Esophagus muscularis mucosa (tissue), 4 donors: ENCODE results near the gene DBNDD2. TPM values are rescaled to one million over a fixed set of nuclear protein-coding genes. Genes with fewer than 3 reads are reported as not detected.

Experiments
- DNase-seq: peaks from one replicate; pipeline ENCODE4 v3.0.0-alpha.2; 2017; ENCODE audit errors: extremely low spot score
- H3K27ac ChIP-seq, 4 donors: fragments of 200-600 bp; sonication (generic); replicated peaks in 1 of 4; 1 replicate in 3 of 4; 2 replicates in 1 of 4; pipeline ENCODE4 v1.5.1; 2016 to 2019; ENCODE audit warnings: mild to moderate bottlenecking in 1 of 4
- H3K27me3 ChIP-seq, 4 donors: fragments of 200-600 bp; sonication (generic); one replicate each; pipeline versions ENCODE4 v1.5.1 to v1.6.0; 2016 to 2019
- H3K36me3 ChIP-seq, 4 donors: fragments of 200-600 bp; sonication (generic); one replicate each; pipeline ENCODE4 v1.5.1; 2016 to 2019
- H3K4me1 ChIP-seq, 4 donors: fragments of 200-600 bp; sonication (generic); one replicate each; pipeline ENCODE4 v1.5.1; 2016 to 2019
- H3K4me3 ChIP-seq, 4 donors: fragments of 200-600 bp; sonication (generic); 1 replicate in 2 of 4; 2 replicates in 2 of 4; pipeline ENCODE4 v1.5.1; 2016 to 2019; ENCODE audit warnings: mild to moderate bottlenecking in 4 of 4, moderate library complexity in 1 of 4
- H3K9me3 ChIP-seq, 4 donors: fragments of 200-600 bp; sonication (generic); 1 replicate in 3 of 4; 2 replicates in 1 of 4; pipeline ENCODE4 v1.5.1; 2016 to 2019
- EP300 ChIP-seq: sonication (generic); formaldehyde crosslinking; IDR thresholded peaks from one replicate; pipeline ENCODE4 v1.6.1; 2017; ENCODE audit warnings: antibody characterized with exemption
- POLR2A ChIP-seq: fragments of 450-650 bp; IDR thresholded peaks from one replicate; pipeline ENCODE4 v1.6.1; 2017; ENCODE audit warnings: antibody characterized with exemption, moderate library complexity, mild to moderate bottlenecking, low read depth
- POLR2AphosphoS5 ChIP-seq, 2 donors: sonication (generic); formaldehyde crosslinking; IDR thresholded peaks; one replicate each; pipeline ENCODE4 v1.6.1; 2017; ENCODE audit warnings: antibody characterized with exemption in 2 of 2
- WGBS: methylation state at CpG from one replicate; pipeline ENCODE4 v1.1.5; 2018; 5-methylcytosine and 5-hydroxymethylcytosine counted together
- intact Hi-C: fragments of 100-400 bp; cut with DNase I; formaldehyde crosslinking; loops from one replicate; pipeline ENCODE4 v1.15.1; 2023
- total RNA-seq, 4 donors: library from RNA; depleted of rRNA; stranded (reverse); fragments of >200 nt; gene quantifications; one replicate each; pipeline versions ENCODE4 v1.1.0 to v1.2.1, GENCODE V29; 2016
- TF ChIP-seq, protein P1 (sequence below), 3 experiments: fragments of 200-600 bp in 2 of 3; fragments of 450-650 bp in 1 of 3; sonication (generic) in 2 of 3; IDR thresholded peaks; one replicate each; pipeline ENCODE4 v1.5.1; 2017 to 2019; ENCODE audit warnings: antibody characterized with exemption in 3 of 3, mild to moderate bottlenecking in 2 of 3, moderate library complexity in 1 of 3

The DBNDD2 gene
- total RNA-seq, 4 donors from 2014 or later: 63.0 to 130 (median 109) TPM

- TF ChIP-seq EP300: no peak
- TF ChIP-seq POLR2AphosphoS5 (IDR thresholded peaks at IDR 0.05): no peak
- TF ChIP-seq, protein P1, sequence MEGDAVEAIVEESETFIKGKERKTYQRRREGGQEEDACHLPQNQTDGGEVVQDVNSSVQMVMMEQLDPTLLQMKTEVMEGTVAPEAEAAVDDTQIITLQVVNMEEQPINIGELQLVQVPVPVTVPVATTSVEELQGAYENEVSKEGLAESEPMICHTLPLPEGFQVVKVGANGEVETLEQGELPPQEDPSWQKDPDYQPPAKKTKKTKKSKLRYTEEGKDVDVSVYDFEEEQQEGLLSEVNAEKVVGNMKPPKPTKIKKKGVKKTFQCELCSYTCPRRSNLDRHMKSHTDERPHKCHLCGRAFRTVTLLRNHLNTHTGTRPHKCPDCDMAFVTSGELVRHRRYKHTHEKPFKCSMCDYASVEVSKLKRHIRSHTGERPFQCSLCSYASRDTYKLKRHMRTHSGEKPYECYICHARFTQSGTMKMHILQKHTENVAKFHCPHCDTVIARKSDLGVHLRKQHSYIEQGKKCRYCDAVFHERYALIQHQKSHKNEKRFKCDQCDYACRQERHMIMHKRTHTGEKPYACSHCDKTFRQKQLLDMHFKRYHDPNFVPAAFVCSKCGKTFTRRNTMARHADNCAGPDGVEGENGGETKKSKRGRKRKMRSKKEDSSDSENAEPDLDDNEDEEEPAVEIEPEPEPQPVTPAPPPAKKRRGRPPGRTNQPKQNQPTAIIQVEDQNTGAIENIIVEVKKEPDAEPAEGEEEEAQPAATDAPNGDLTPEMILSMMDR (IDR thresholded peaks at IDR 0.05): no peak
- TF ChIP-seq POLR2A: no peak
- H3K4me1 ChIP-seq: peaks cover 45 to 49% (median 46%) of the 10 kb centered on the region in 4 donors
- peak overlapping the region; percentile 76 to 99 (median 82) for H3K4me3 ChIP-seq
- H3K27ac ChIP-seq: peak overlapping the region; percentile 82 to 90 (median 86)
- H3K27me3 ChIP-seq: no peaks in the 10 kb centered on the region
- no peaks in the 10 kb centered on the region for H3K9me3 ChIP-seq
- DNase-seq: no peak
- peaks cover 21 to 46% (median 36%) of the 10 kb centered on the region in 4 donors for H3K36me3 ChIP-seq
- intact Hi-C loops: no loop called here
- 68% methylated on average over 2 of the region's 2 CpGs for WGBS
Measured at GRCh38 chr20:45416917-45417316, 8.8 kb downstream of the DBNDD2 start.

DNA sequence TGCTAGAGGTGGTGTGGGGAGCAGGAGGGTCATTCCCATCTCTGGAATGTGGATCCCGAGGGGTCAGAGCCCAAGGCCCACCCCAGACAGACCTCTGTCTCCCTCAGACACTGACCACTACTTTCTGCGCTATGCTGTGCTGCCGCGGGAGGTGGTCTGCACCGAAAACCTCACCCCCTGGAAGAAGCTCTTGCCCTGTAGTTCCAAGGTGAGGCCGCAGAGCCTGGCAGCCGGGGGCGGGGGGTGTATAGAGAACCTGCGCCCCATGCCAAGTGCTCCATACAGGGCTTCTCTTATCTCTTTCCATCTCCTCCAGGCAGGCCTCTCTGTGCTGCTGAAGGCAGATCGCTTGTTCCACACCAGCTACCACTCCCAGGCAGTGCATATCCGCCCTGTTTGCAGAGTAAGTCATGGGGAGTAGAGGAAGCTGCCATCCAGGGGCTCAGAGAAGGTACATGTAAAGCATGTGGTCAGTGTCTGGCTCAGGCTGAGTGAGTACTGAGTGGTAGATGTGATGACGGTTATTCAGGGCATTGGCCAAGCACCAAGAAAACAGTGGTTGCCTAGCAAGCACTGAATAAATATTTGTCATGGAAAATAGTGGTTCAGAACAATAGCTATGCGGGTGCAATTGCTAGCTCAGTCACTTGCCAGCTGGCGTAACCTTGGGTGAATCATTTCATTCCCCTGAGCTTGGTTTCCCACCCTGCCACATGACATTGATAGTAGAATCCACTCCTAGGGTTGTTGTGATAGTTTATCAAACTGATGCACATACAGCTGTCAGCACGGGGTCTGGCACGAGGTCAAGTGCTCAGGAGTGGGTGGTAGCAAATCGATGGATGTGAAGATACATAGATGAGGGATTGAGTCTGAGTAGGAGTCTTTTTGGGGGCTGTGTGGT, 11.4 kb downstream of the DBNDD2 start:
- DNase-seq: no peak
- H3K36me3 ChIP-seq: peaks cover 43 to 63% (median 56%) of the 10 kb centered on the region in 4 donors

GRCh38 chr20:45420125-45420524, 12.0 kb downstream of the DBNDD2 start:
- Histone ChIP-seq H3K4me3 (no peak overlapping the region), H3K4me1 (peaks cover 43 to 47% (median 45%) of the 10 kb centered on the region in 4 donors), H3K27ac (peak overlapping the region; percentile 45 to 89 (median 74)), H3K9me3 (no peaks in the 10 kb centered on the region), H3K36me3 (peaks cover 48 to 69% (median 63%) of the 10 kb centered on the region in 4 donors), H3K27me3 (no peaks in the 10 kb centered on the region)
- no peak for DNase-seq
- intact Hi-C loops: no loop called here
- no peak for TF ChIP-seq POLR2A
- no peak for TF ChIP-seq POLR2AphosphoS5 (IDR thresholded peaks at IDR 0.05)
- TF ChIP-seq EP300: no peak
- TF ChIP-seq, protein P1 (IDR thresholded peaks at IDR 0.05): no peak
- WGBS: 98% methylated on average over 8 of the region's 8 CpGs

More for the DNA sequence above, 11.4 kb downstream of the DBNDD2 start:
- H3K4me3 ChIP-seq: no peak overlapping the region
- H3K27ac ChIP-seq: peak overlapping the region; percentile 73 to 89 (median 79)
- no peaks in the 10 kb centered on the region for H3K27me3 ChIP-seq
- no peaks in the 10 kb centered on the region for H3K9me3 ChIP-seq
- TF ChIP-seq POLR2AphosphoS5 (IDR thresholded peaks at IDR 0.05) (peak; percentile 76 to 87), EP300 (no peak), POLR2A (no peak)
- H3K4me1 ChIP-seq: peaks cover 45 to 49% (median 46%) of the 10 kb centered on the region in 4 donors
- intact Hi-C loops: no loop called here
- WGBS: 38% methylated on average over 9 of the region's 17 CpGs

- H3K27me3 ChIP-seq: no peaks in the 10 kb centered on the region
- 100% methylated on average over 2 of the region's 2 CpGs for WGBS
- H3K4me3 ChIP-seq: no peak overlapping the region
- H3K36me3 ChIP-seq: peaks cover 53 to 85% (median 77%) of the 10 kb centered on the region in 4 donors
- no peak for DNase-seq
- intact Hi-C loops: no loop called here
- TF ChIP-seq, protein P1 (IDR thresholded peaks at IDR 0.05): no peak
- no peak for TF ChIP-seq EP300
- H3K9me3 ChIP-seq: no peaks in the 10 kb centered on the region
- H3K4me1 ChIP-seq: peaks cover 14 to 24% (median 20%) of the 10 kb centered on the region in 4 donors
- no peak overlapping the region for H3K27ac ChIP-seq
Measured at GRCh38 chr20:45423700-45424099, 15.6 kb downstream of the DBNDD2 start.

DNA sequence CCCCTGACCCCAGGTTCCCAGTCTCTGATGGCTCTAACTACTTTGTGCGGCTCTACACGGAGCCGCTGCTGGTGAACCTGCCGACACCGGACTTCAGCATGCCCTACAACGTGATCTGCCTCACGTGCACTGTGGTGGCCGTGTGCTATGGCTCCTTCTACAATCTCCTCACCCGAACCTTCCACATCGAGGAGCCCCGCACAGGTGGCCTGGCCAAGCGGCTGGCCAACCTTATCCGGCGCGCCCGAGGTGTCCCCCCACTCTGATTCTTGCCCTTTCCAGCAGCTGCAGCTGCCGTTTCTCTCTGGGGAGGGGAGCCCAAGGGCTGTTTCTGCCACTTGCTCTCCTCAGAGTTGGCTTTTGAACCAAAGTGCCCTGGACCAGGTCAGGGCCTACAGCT, 17.5 kb downstream of the DBNDD2 start:
- H3K4me3 ChIP-seq: no peak overlapping the region
- intact Hi-C loops: no loop called here
- no peaks in the 10 kb centered on the region for H3K9me3 ChIP-seq
- 98% methylated on average over 17 of the region's 17 CpGs for WGBS
- H3K27ac ChIP-seq: no peak overlapping the region
- DNase-seq: no peak
- H3K36me3 ChIP-seq: peaks cover 46 to 66% (median 64%) of the 10 kb centered on the region in 4 donors
- peaks cover 0 to 7% (median 3%) of the 10 kb centered on the region in 4 donors for H3K4me1 ChIP-seq
- TF ChIP-seq POLR2A: no peak
- no peak for TF ChIP-seq POLR2AphosphoS5 (IDR thresholded peaks at IDR 0.05)
- no peak for TF ChIP-seq EP300
- TF ChIP-seq, protein P1 (IDR thresholded peaks at IDR 0.05): no peak
- no peaks in the 10 kb centered on the region for H3K27me3 ChIP-seq
